Fibroblast of mammary gland (primary cell): ENCODE data around the gene ASB14.

Source experiments
- DNase-seq: peaks from one replicate; pipeline ENCODE4 v3.0.0-alpha.2; 2010; ENCODE audit warnings: low read depth
- H3K4me3 ChIP-seq: 2 replicates; pipeline ENCODE4 v1.5.1; 2011; ENCODE audit warnings: low read depth, mild to moderate bottlenecking, low read length, moderate library complexity; ENCODE audit not compliant: control insufficient read depth
- CTCF ChIP-seq: conservative IDR thresholded peaks from 2 replicates; pipeline ENCODE4 v1.5.1; 2011; ENCODE audit warnings: low read depth, low read length, inconsistent platforms; ENCODE audit not compliant: control insufficient read depth, insufficient read depth

Gene ASB14

GRCh38 chr3:57233799-57234198, 58.7 kb downstream of the ASB14 start:
- DNase-seq: no peak
- no peak for TF ChIP-seq CTCF
- H3K4me3 ChIP-seq: no peak overlapping the region

GRCh38 chr3:57230006-57230405, 62.5 kb downstream of the ASB14 start:
- TF ChIP-seq CTCF: no peak
- DNase-seq: no peak
- no peak overlapping the region for H3K4me3 ChIP-seq

- no peak for TF ChIP-seq CTCF
- DNase-seq: peak; percentile 59
- H3K4me3 ChIP-seq: peak overlapping the region; percentile 89
Observed at GRCh38 chr3:57227930-57228751, 64.3 kb downstream of the ASB14 start.

- peak within 1 kb of the TSS; percentile 89 for H3K4me3 ChIP-seq
- DNase-seq: peak; percentile 82
- TF ChIP-seq CTCF: no peak
Observed at GRCh38 chr3:57227204-57227929, 65.1 kb downstream of the ASB14 start, which contains the start of gene APPL1. TSS of gene APPL1 (plus strand) at chr3:57227729. CDS start at chr3:57227884, 155 bp downstream.

- H3K4me3 ChIP-seq: no peak overlapping the region
- no peak for TF ChIP-seq CTCF
Observed at GRCh38 chr3:57226176-57226575, 66.3 kb downstream of the ASB14 start.

GRCh38 chr3:57224856-57225255, 67.6 kb downstream of the ASB14 start:
- no peak overlapping the region for H3K4me3 ChIP-seq
- no peak for DNase-seq
- TF ChIP-seq CTCF: no peak

More at GRCh38 chr3:57226176-57226575, 66.3 kb downstream of the ASB14 start:
- no peak for DNase-seq
